ENCODE data around the gene SMCHD1. TPM values are rescaled to one million over a fixed set of nuclear protein-coding genes. Genes with fewer than 3 reads are reported as not detected.
"Not testable (repeated sequence)": the region's sequence is repeated elsewhere in the genome, so short reads cannot be mapped to it uniquely, and the experiment has no call there.

The SMCHD1 gene
- total and polyA plus RNA-seq, 4 donors = 4.4 to 49.0 (median 25.4) TPM

- peak overlapping the region; percentile 96 to 100 for H3K27ac ChIP-seq (ENCODE audit: low read depth in 1 of 2, low read length in 2 of 2)
- 4% methylated on average over 12 of the region's 12 CpGs for WGBS
Measured at GRCh38 chr18:2656981-2657512, 1.5 kb downstream of the SMCHD1 start.

DNA sequence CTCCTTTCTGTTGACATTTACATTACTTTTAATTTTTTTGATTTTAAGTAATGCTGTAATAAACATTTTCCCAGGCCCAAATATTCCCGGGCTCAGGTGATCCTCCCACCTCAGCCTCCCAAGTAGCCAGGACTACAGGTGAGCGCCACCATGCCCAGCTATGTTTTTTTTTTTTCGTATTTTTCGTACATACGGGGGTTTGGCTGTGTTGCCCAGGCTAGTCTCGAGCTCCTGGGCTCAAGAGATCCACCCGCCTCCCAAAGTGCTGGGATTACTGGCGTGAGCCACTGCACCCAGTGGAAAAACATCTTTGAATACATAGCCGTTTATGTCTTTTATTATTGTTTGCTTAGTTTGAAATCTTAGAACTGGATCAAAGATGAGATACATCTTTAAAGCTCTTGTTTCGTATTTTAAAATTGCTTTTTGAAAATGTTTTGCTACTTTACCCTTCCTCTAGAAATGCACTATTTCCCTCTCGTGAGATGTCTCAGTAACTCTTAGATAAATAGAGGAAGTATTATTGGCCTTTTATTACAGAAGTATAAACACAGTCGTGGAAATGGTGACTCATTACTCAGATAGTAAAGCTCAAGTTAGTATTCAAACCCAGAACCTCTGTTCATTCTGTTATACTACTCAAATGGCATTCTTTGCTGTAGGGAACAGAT is 2.4 kb downstream of the SMCHD1 start:
- Histone ChIP-seq H3K4me3 (ENCODE audit: low read depth in 1 of 3, low read length in 3 of 3) (no peak overlapping the region), H3K27me3 (ENCODE audit: control insufficient read depth in 4 of 4, insufficient read depth in 4 of 4, low read length in 3 of 4) (no peaks in the 10 kb centered on the region), H3K4me1 (ENCODE audit: control insufficient read depth in 4 of 4, insufficient read depth in 4 of 4, low read length in 3 of 4) (peaks cover 5 to 16% (median 10%) of the 10 kb centered on the region in 4 donors), H3K9ac (ENCODE audit: low read depth in 1 of 2, low read length in 2 of 2) (no peak overlapping the region), H3K27ac (ENCODE audit: low read depth in 1 of 2, low read length in 2 of 2) (peak overlapping the region; percentile 57 to 96), H3K36me3 (ENCODE audit: control insufficient read depth in 4 of 4, insufficient read depth in 3 of 4, low read depth in 1 of 4, low read length in 3 of 4) (no peaks in the 10 kb centered on the region), H3K9me3 (ENCODE audit: control insufficient read depth in 4 of 4, low read length in 3 of 4) (no peaks in the 10 kb centered on the region)
- no peak for DNase-seq (ENCODE audit: low spot score)
- TF ChIP-seq YY1 (IDR thresholded peaks at IDR 0.05) (peak; percentile 18), RAD21 (IDR thresholded peaks at IDR 0.05) (no peak), GABPA (IDR thresholded peaks at IDR 0.05 in 1 of 2, conservative IDR thresholded peaks at IDR 0.05 in 1 of 2) (no peak), JUND (IDR thresholded peaks at IDR 0.05) (peak; percentile 98 to 99), EGR1 (IDR thresholded peaks at IDR 0.05; ENCODE audit: low read depth in 2 of 2) (peak; percentile 35 to 42), SP1 (IDR thresholded peaks at IDR 0.05) (no peak), RXRA (IDR thresholded peaks at IDR 0.05) (no peak)
- TF ChIP-seq, protein P1, sequence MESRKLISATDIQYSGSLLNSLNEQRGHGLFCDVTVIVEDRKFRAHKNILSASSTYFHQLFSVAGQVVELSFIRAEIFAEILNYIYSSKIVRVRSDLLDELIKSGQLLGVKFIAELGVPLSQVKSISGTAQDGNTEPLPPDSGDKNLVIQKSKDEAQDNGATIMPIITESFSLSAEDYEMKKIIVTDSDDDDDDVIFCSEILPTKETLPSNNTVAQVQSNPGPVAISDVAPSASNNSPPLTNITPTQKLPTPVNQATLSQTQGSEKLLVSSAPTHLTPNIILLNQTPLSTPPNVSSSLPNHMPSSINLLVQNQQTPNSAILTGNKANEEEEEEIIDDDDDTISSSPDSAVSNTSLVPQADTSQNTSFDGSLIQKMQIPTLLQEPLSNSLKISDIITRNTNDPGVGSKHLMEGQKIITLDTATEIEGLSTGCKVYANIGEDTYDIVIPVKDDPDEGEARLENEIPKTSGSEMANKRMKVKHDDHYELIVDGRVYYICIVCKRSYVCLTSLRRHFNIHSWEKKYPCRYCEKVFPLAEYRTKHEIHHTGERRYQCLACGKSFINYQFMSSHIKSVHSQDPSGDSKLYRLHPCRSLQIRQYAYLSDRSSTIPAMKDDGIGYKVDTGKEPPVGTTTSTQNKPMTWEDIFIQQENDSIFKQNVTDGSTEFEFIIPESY (IDR thresholded peaks at IDR 0.05) = peak; percentile 46
- TF ChIP-seq, protein P2, sequence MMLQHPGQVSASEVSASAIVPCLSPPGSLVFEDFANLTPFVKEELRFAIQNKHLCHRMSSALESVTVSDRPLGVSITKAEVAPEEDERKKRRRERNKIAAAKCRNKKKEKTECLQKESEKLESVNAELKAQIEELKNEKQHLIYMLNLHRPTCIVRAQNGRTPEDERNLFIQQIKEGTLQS (IDR thresholded peaks at IDR 0.05) = peak; percentile 78
- TF ChIP-seq, protein P3, sequence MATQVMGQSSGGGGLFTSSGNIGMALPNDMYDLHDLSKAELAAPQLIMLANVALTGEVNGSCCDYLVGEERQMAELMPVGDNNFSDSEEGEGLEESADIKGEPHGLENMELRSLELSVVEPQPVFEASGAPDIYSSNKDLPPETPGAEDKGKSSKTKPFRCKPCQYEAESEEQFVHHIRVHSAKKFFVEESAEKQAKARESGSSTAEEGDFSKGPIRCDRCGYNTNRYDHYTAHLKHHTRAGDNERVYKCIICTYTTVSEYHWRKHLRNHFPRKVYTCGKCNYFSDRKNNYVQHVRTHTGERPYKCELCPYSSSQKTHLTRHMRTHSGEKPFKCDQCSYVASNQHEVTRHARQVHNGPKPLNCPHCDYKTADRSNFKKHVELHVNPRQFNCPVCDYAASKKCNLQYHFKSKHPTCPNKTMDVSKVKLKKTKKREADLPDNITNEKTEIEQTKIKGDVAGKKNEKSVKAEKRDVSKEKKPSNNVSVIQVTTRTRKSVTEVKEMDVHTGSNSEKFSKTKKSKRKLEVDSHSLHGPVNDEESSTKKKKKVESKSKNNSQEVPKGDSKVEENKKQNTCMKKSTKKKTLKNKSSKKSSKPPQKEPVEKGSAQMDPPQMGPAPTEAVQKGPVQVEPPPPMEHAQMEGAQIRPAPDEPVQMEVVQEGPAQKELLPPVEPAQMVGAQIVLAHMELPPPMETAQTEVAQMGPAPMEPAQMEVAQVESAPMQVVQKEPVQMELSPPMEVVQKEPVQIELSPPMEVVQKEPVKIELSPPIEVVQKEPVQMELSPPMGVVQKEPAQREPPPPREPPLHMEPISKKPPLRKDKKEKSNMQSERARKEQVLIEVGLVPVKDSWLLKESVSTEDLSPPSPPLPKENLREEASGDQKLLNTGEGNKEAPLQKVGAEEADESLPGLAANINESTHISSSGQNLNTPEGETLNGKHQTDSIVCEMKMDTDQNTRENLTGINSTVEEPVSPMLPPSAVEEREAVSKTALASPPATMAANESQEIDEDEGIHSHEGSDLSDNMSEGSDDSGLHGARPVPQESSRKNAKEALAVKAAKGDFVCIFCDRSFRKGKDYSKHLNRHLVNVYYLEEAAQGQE (IDR thresholded peaks at IDR 0.05) = no peak
- TF ChIP-seq, protein P4, sequence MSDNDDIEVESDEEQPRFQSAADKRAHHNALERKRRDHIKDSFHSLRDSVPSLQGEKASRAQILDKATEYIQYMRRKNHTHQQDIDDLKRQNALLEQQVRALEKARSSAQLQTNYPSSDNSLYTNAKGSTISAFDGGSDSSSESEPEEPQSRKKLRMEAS (IDR thresholded peaks at IDR 0.05) = peak; percentile 11
- WGBS = 57% methylated on average over 12 of the region's 12 CpGs

More at GRCh38 chr18:2656981-2657512, 1.5 kb downstream of the SMCHD1 start:
- no peaks in the 10 kb centered on the region for H3K36me3 ChIP-seq (ENCODE audit: control insufficient read depth in 4 of 4, insufficient read depth in 3 of 4, low read depth in 1 of 4, low read length in 3 of 4)
- TF ChIP-seq TAF1 (conservative IDR thresholded peaks at IDR 0.05) (no peak), YY1 (IDR thresholded peaks at IDR 0.05) (no peak)
- peak overlapping the region; percentile 75 to 95 (median 92) for H3K4me3 ChIP-seq (ENCODE audit: low read depth in 1 of 3, low read length in 3 of 3)
- no peak for DNase-seq (ENCODE audit: low spot score)
- H3K27me3 ChIP-seq (ENCODE audit: control insufficient read depth in 4 of 4, insufficient read depth in 4 of 4, low read length in 3 of 4) = no peaks in the 10 kb centered on the region
- no peaks in the 10 kb centered on the region for H3K9me3 ChIP-seq (ENCODE audit: control insufficient read depth in 4 of 4, low read length in 3 of 4)
- H3K4me1 ChIP-seq (ENCODE audit: control insufficient read depth in 4 of 4, insufficient read depth in 4 of 4, low read length in 3 of 4) = peaks cover 5 to 16% (median 10%) of the 10 kb centered on the region in 4 donors
- peak overlapping the region; percentile 92 to 97 for H3K9ac ChIP-seq (ENCODE audit: low read depth in 1 of 2, low read length in 2 of 2)

GRCh38 chr18:2660849-2661248 is 5.3 kb downstream of the SMCHD1 start:
- H3K9ac ChIP-seq (ENCODE audit: low read depth in 1 of 2, low read length in 2 of 2); DNase-seq (ENCODE audit: low spot score); H3K9me3 ChIP-seq (ENCODE audit: control insufficient read depth in 4 of 4, low read length in 3 of 4); H3K27ac ChIP-seq (ENCODE audit: low read depth in 1 of 2, low read length in 2 of 2); H3K36me3 ChIP-seq (ENCODE audit: control insufficient read depth in 4 of 4, insufficient read depth in 3 of 4, low read depth in 1 of 4, low read length in 3 of 4); H3K27me3 ChIP-seq (ENCODE audit: control insufficient read depth in 4 of 4, insufficient read depth in 4 of 4, low read length in 3 of 4); H3K4me3 ChIP-seq (ENCODE audit: low read depth in 1 of 3, low read length in 3 of 3): not testable (repeated sequence)
- peaks cover 5 to 16% (median 10%) of the 10 kb centered on the region in 4 donors for H3K4me1 ChIP-seq (ENCODE audit: control insufficient read depth in 4 of 4, insufficient read depth in 4 of 4, low read length in 3 of 4)
- WGBS = 96% methylated on average over 3 of the region's 3 CpGs

- 92% methylated on average over 7 of the region's 7 CpGs for WGBS
- peaks cover 5 to 12% (median 9%) of the 10 kb centered on the region in 4 donors for H3K4me1 ChIP-seq (ENCODE audit: control insufficient read depth in 4 of 4, insufficient read depth in 4 of 4, low read length in 3 of 4)
- not testable (repeated sequence) for H3K9me3 ChIP-seq (ENCODE audit: control insufficient read depth in 4 of 4, low read length in 3 of 4); H3K36me3 ChIP-seq (ENCODE audit: control insufficient read depth in 4 of 4, insufficient read depth in 3 of 4, low read depth in 1 of 4, low read length in 3 of 4); H3K27me3 ChIP-seq (ENCODE audit: control insufficient read depth in 4 of 4, insufficient read depth in 4 of 4, low read length in 3 of 4); DNase-seq (ENCODE audit: low spot score); H3K9ac ChIP-seq (ENCODE audit: low read depth in 1 of 2, low read length in 2 of 2); H3K27ac ChIP-seq (ENCODE audit: low read depth in 1 of 2, low read length in 2 of 2); H3K4me3 ChIP-seq (ENCODE audit: low read depth in 1 of 3, low read length in 3 of 3)
Measured at GRCh38 chr18:2662288-2662687, 6.8 kb downstream of the SMCHD1 start.

All from liver (tissue), 9 donors.